Measurements from ENCODE around the gene NUAK2. TPM values are rescaled to one million over a fixed set of nuclear protein-coding genes. Genes with fewer than 3 reads are reported as not detected.

NUAK2 gene
- total and polyA plus RNA-seq, 4 donors, result 1.3 to 2.4 (median 2.1) TPM

- no peaks in the 10 kb centered on the region for H3K36me3 ChIP-seq (ENCODE audit: control insufficient read depth in 4 of 4, insufficient read depth in 3 of 4, low read depth in 1 of 4, low read length in 3 of 4)
Measured at GRCh38 chr1:205356440-205357139, 35.0 kb upstream of the NUAK2 start, which contains the start of gene KLHDC8A. Gene KLHDC8A (minus strand): TSS chr1:205356922. CDS start chr1:205343604, 13,318 bp downstream.

More at GRCh38 chr1:205356440-205357139, 35.0 kb upstream of the NUAK2 start, which contains the start of gene KLHDC8A:
- no peak within 1 kb of the TSS for H3K9ac ChIP-seq (ENCODE audit: low read depth in 1 of 2, low read length in 2 of 2)
- no peak for TF ChIP-seq RAD21 (IDR thresholded peaks at IDR 0.05)
- TF ChIP-seq MAX (IDR thresholded peaks at IDR 0.05), result no peak
- TF ChIP-seq ZBTB33 (IDR thresholded peaks at IDR 0.05), result no peak
- TF ChIP-seq TAF1 (conservative IDR thresholded peaks at IDR 0.05), result no peak
- TF ChIP-seq RXRA (IDR thresholded peaks at IDR 0.05), result no peak
- TF ChIP-seq ATF3 (IDR thresholded peaks at IDR 0.05), result no peak
- no peak for TF ChIP-seq GABPA (IDR thresholded peaks at IDR 0.05 in 1 of 2, conservative IDR thresholded peaks at IDR 0.05 in 1 of 2)
- no peak for TF ChIP-seq NR2F2 (IDR thresholded peaks at IDR 0.05)
- no peak for TF ChIP-seq FOXA2 (IDR thresholded peaks at IDR 0.05)
- no peak for TF ChIP-seq HNF4G (IDR thresholded peaks at IDR 0.05)
- no peak for TF ChIP-seq HNF4A (conservative IDR thresholded peaks at IDR 0.05)
- no peak for TF ChIP-seq JUND (IDR thresholded peaks at IDR 0.05)
- no peak for TF ChIP-seq YY1 (IDR thresholded peaks at IDR 0.05)
- no peak for TF ChIP-seq SP1 (IDR thresholded peaks at IDR 0.05)
- no peak for TF ChIP-seq EGR1 (IDR thresholded peaks at IDR 0.05; ENCODE audit: low read depth in 2 of 2)
- TF ChIP-seq FOXA1 (IDR thresholded peaks at IDR 0.05), result no peak
- TF ChIP-seq CTCF (IDR thresholded peaks at IDR 0.05; ENCODE audit: low read depth, low read length, missing input control), result no peak
- TF ChIP-seq REST (IDR thresholded peaks at IDR 0.05), result no peak
- DNase-seq (ENCODE audit: low spot score), result no peak
- H3K4me1 ChIP-seq (ENCODE audit: control insufficient read depth in 4 of 4, insufficient read depth in 4 of 4, low read length in 3 of 4), result no peaks in the 10 kb centered on the region
- H3K27me3 ChIP-seq (ENCODE audit: control insufficient read depth in 4 of 4, insufficient read depth in 4 of 4, low read length in 3 of 4), result peaks cover 0 to 13% (median 5%) of the 10 kb centered on the region in 4 donors
- 52% methylated on average over 20 of the region's 20 CpGs for WGBS
- no peak within 1 kb of the TSS for H3K27ac ChIP-seq (ENCODE audit: low read depth in 1 of 2, low read length in 2 of 2)
- H3K9me3 ChIP-seq (ENCODE audit: control insufficient read depth in 4 of 4, low read length in 3 of 4), result no peaks in the 10 kb centered on the region
- H3K4me3 ChIP-seq (ENCODE audit: low read depth in 1 of 3, low read length in 3 of 3), result no peak within 1 kb of the TSS
